ENCODE data around the gene ADAMTS4.
"Not testable (repeated sequence)": the region's sequence is repeated elsewhere in the genome, so short reads cannot be mapped to it uniquely, and the experiment has no call there.

Gene ADAMTS4

DNA sequence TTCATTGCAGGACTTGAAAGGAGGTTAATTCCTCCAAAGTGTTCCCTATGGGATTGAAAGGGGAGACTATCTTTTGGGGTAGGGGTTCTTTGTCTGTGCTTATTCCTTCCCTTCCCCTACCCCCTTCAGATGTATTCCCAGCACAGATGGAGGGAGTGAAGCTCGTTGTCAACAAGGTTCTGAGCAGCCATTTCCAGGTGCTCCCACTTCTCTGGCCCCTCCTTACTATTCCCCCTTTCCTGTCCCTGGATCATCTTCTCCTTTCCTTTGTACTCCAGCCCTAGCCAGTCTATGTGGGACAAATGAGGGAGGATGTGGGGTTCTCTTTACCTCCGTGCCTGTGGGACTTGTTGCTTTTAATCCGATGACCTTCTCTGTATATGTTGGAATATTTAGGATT is 27.9 kb upstream of the ADAMTS4 start:
- no peaks in the 10 kb centered on the region for H3K9me3 Mint-ChIP-seq
- peaks cover 38% of the 10 kb centered on the region for H3K4me1 Mint-ChIP-seq

GRCh38 chr1:161226320-161226711 is 27.5 kb upstream of the ADAMTS4 start:
- Mint-ChIP-seq H3K36me3 (ENCODE audit: insufficient read depth) (peaks cover 15% of the 10 kb centered on the region), H3K27me3 (no peaks in the 10 kb centered on the region), H3K9me3 (no peaks in the 10 kb centered on the region), H3K27ac (ENCODE audit: low read depth) (peak overlapping the region; percentile 90), H3K4me1 (peaks cover 38% of the 10 kb centered on the region), H3K4me3 (peak overlapping the region; percentile 93)
- no peak for DNase-seq (ENCODE audit: low spot score in 2 of 2)
- no peak for ATAC-seq (replicated peaks; ENCODE audit: extremely low read depth, poor library complexity, severe bottlenecking)

More for the DNA sequence above, 27.9 kb upstream of the ADAMTS4 start:
- Mint-ChIP-seq H3K27ac (ENCODE audit: low read depth) (no peak overlapping the region), H3K4me3 (peak overlapping the region; percentile 93), H3K36me3 (ENCODE audit: insufficient read depth) (peaks cover 15% of the 10 kb centered on the region), H3K27me3 (no peaks in the 10 kb centered on the region)
- no peak for ATAC-seq (replicated peaks; ENCODE audit: extremely low read depth, poor library complexity, severe bottlenecking)
- DNase-seq (ENCODE audit: low spot score in 2 of 2): no peak

- DNase-seq (ENCODE audit: low spot score in 2 of 2) (peak; percentile 72 to 88), ATAC-seq (replicated peaks; ENCODE audit: extremely low read depth, poor library complexity, severe bottlenecking) (peak; percentile 99)
- Mint-ChIP-seq H3K27ac (ENCODE audit: low read depth) (peak within 1 kb of the TSS; percentile 90), H3K4me1 (peaks cover 38% of the 10 kb centered on the region), H3K27me3 (no peaks in the 10 kb centered on the region), H3K36me3 (ENCODE audit: insufficient read depth) (peaks cover 15% of the 10 kb centered on the region), H3K9me3 (no peaks in the 10 kb centered on the region), H3K4me3 (peak within 1 kb of the TSS; percentile 93)
These were observed 26.9 kb upstream of the ADAMTS4 start, which contains the start of gene TOMM40L for GRCh38 chr1:161225534-161226319. TOMM40L (plus strand) TSS chr1:161226060; CDS start chr1:161226490, 430 bp downstream.

GRCh38 chr1:161225178-161225533 is 26.3 kb upstream of the ADAMTS4 start:
- DNase-seq (ENCODE audit: low spot score in 2 of 2) (no peak), ATAC-seq (replicated peaks; ENCODE audit: extremely low read depth, poor library complexity, severe bottlenecking) (peak; percentile 1)
- Mint-ChIP-seq H3K27me3 (no peaks in the 10 kb centered on the region), H3K9me3 (no peaks in the 10 kb centered on the region), H3K4me3 (peak overlapping the region; percentile 25), H3K4me1 (peaks cover 38% of the 10 kb centered on the region), H3K36me3 (ENCODE audit: insufficient read depth) (peaks cover 11% of the 10 kb centered on the region), H3K27ac (ENCODE audit: low read depth) (no peak overlapping the region)

DNA sequence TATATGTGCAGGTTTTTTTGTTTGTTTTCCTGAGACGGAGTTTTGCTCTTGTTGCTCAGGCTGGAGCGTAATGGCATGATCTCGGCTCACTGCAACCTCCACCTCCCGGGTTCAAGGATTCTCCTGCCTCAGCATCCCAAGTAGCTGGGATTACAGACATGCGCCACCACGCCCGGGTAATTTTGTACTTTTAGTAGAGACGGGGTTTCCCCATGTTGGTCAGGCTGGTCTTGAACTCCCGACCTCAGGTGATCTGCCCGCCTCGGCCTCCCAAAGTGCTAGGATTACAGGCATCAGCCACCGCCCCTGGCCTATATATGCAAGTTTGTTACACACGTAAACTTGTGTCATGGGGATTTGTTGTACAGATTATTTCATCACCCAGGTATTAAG is 25.8 kb upstream of the ADAMTS4 start:
- H3K9me3 Mint-ChIP-seq; H3K36me3 Mint-ChIP-seq (ENCODE audit: insufficient read depth); H3K27me3 Mint-ChIP-seq; DNase-seq (ENCODE audit: low spot score in 2 of 2); H3K4me3 Mint-ChIP-seq; ATAC-seq (replicated peaks; ENCODE audit: extremely low read depth, poor library complexity, severe bottlenecking); H3K27ac Mint-ChIP-seq (ENCODE audit: low read depth): not testable (repeated sequence)
- peaks cover 38% of the 10 kb centered on the region for H3K4me1 Mint-ChIP-seq

- Mint-ChIP-seq H3K9me3 (no peaks in the 10 kb centered on the region), H3K4me3 (no peak overlapping the region), H3K4me1 (peaks cover 41% of the 10 kb centered on the region), H3K36me3 (ENCODE audit: insufficient read depth) (peaks cover 8% of the 10 kb centered on the region), H3K27ac (ENCODE audit: low read depth) (peak overlapping the region; percentile 36), H3K27me3 (no peaks in the 10 kb centered on the region)
- ATAC-seq (replicated peaks; ENCODE audit: extremely low read depth, poor library complexity, severe bottlenecking): no peak
- no peak for DNase-seq (ENCODE audit: low spot score in 2 of 2)
These were observed 25.2 kb upstream of the ADAMTS4 start for GRCh38 chr1:161223805-161224694.

DNA sequence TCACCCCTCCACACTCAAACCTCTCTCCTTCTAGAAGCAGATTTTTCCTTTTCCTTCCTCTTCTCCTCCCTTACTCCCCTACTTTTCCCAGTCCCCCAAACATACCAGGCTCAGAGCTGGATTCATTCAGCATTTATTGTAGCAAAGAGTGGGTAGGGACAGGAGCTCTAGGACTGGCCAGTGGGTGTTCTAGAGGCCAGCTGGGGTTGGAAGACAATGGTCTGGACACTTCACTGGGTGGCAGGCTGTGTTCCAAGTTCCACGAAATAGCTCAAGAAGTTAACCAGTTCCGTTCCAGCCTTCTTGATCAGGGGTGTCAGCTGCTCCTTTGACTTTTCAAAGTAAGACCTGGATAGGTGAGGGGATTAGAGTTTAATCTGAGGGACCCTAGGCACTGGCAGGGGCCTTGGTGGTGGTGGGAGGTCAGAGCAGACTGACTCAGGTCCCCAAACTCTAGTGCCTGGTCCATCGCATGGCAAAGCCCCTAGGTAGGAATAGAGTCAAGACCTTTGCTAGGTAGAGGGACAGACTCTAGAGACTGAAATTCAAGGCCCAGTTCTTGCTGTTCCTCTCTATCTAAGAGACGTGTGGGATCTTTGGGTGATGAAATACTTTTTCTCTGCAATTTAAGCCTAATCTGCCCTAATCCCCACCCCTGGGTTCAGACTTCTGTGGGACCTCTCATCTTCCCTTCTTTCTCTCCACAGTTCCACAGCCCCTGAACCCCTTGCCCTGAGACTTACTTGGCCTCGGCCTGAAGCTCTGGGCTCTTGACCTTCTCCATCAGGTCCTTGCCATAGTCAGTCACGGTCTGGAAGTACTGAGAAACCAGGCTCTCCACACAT is 23.5 kb upstream of the ADAMTS4 start:
- Mint-ChIP-seq H3K9me3 (no peaks in the 10 kb centered on the region), H3K36me3 (ENCODE audit: insufficient read depth) (peaks cover 6% of the 10 kb centered on the region), H3K27ac (ENCODE audit: low read depth) (no peak overlapping the region), H3K4me1 (peaks cover 51% of the 10 kb centered on the region), H3K4me3 (no peak overlapping the region), H3K27me3 (no peaks in the 10 kb centered on the region)
- DNase-seq (ENCODE audit: low spot score in 2 of 2): no peak
- no peak for ATAC-seq (replicated peaks; ENCODE audit: extremely low read depth, poor library complexity, severe bottlenecking)

DNA sequence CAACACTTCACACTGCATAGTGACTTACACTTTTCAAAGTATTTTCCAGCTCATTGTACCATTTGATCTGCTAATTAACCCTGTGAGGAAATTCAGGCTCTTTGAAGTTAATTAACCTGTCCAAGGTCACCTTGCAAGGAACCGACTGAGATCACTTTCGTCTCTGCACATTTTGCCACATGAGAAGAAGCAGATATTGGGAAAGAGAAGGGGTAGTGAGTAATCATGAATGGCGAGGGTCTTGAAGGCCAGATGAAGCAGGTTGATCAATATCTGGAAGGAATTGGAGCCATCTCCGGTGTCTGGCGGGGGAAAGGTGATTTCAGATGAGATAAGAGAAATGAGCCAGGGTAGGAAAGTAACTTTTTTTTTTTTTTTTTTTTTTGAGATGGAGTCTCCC is 21.1 kb upstream of the ADAMTS4 start:
- Mint-ChIP-seq H3K9me3 (no peaks in the 10 kb centered on the region), H3K4me3 (no peak overlapping the region), H3K36me3 (ENCODE audit: insufficient read depth) (peaks cover 4% of the 10 kb centered on the region), H3K4me1 (peaks cover 33% of the 10 kb centered on the region), H3K27ac (ENCODE audit: low read depth) (no peak overlapping the region), H3K27me3 (no peaks in the 10 kb centered on the region)
- DNase-seq (ENCODE audit: low spot score in 2 of 2): no peak
- ATAC-seq (replicated peaks; ENCODE audit: extremely low read depth, poor library complexity, severe bottlenecking): no peak

DNA sequence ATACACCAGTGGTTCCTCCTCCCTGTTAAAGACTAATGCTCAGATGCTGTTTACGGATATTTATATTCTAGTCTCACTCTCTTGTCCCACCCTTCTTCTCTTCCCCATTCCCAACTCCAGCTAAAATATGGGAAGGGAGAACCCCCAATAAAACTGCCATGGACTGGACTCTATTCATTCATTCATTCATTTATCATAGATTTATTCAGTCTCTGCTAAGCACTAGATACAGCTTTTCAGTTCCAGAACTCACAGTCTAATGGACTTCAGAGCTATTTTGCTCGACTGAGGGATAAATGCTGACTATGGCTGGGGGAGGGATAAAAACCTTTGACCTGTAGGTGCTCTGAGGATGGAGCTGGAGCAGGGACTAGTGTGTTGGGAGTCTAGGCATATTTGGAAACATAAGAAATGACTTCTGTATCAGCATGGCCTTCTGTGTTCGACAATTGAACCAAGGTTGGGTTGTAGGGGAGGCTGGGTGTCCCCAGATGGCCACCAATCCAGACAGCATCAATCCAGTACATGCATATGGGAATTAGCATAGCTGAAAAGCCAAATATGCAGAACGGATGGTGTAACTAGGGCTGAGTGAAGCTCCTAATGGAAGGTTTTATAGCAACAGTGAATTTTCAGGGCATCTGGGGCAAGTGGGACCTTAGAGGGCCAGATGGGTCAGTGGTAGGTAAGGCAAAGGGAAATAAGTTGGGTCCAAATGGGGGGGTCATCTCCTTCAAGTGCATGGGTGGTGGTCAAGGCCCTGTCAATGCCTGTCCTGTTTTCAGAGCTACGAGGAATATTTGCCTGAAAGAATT is 20.4 kb upstream of the ADAMTS4 start:
- H3K27ac Mint-ChIP-seq (ENCODE audit: low read depth): no peak overlapping the region
- no peak for ATAC-seq (replicated peaks; ENCODE audit: extremely low read depth, poor library complexity, severe bottlenecking)

DNA sequence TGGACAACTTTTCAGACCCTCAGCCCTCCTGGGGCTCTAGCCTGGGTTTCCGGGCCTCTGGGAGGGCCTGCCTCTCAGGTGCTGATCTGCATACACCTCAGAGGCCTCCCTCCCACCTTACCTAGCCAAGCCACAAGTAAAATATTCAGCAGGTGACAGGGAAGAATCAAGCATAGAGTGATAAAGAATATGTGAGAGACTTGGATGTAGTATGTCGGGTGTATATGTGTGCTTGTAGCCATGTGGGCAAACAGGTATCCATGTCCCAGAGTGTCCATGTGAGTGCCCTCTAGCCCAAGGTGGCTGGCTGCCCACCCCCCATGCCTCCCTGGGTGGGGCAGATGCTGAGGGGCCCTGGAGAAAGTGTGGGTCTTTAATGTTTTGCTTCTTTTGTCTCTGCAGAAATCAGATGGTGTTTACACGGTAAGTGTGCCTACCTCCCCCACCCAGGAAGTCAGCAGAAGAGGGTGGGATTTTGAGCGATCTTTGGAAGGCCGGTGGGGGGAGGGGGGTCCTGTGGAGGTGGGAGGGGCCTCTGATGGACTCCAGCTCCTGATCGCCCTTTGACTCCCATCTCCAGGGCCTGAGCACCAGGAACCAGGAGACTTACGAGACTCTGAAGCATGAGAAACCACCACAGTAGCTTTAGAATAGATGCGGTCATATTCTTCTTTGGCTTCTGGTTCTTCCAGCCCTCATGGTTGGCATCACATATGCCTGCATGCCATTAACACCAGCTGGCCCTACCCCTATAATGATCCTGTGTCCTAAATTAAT is 19.6 kb upstream of the ADAMTS4 start:
- H3K9me3 Mint-ChIP-seq: no peaks in the 10 kb centered on the region
- H3K4me3 Mint-ChIP-seq: no peak overlapping the region
- peaks cover 18% of the 10 kb centered on the region for H3K36me3 Mint-ChIP-seq (ENCODE audit: insufficient read depth)
- DNase-seq (ENCODE audit: low spot score in 2 of 2): no peak
- peaks cover 26% of the 10 kb centered on the region for H3K4me1 Mint-ChIP-seq
- ATAC-seq (replicated peaks; ENCODE audit: extremely low read depth, poor library complexity, severe bottlenecking): no peak
- H3K27ac Mint-ChIP-seq (ENCODE audit: low read depth): peak overlapping the region; percentile 47
- H3K27me3 Mint-ChIP-seq: no peaks in the 10 kb centered on the region

More for the DNA sequence above, 20.4 kb upstream of the ADAMTS4 start:
- Mint-ChIP-seq H3K9me3 (no peaks in the 10 kb centered on the region), H3K36me3 (ENCODE audit: insufficient read depth) (peaks cover 10% of the 10 kb centered on the region), H3K4me1 (peaks cover 33% of the 10 kb centered on the region), H3K4me3 (no peak overlapping the region), H3K27me3 (no peaks in the 10 kb centered on the region)
- DNase-seq (ENCODE audit: low spot score in 2 of 2): no peak

DNA sequence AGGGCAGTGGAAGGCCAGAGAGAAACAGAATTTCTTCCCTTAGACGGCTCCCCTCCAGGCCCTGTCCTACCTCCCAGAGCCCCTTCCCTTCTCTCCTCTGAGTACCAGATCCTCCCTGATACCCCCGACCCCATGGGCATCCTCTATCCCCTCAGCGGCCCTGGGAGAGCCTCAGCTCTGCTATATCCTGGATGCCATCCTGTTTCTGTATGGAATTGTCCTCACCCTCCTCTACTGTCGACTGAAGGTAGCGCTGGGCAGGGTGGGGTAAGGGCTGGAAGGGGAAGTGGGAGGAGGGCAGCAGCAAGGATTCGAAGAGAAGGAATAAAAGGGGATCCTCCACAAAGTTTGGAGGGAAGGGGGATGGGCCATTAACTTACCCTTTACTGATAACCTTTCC is 19.0 kb upstream of the ADAMTS4 start:
- no peak overlapping the region for H3K27ac Mint-ChIP-seq (ENCODE audit: low read depth)
- DNase-seq (ENCODE audit: low spot score in 2 of 2) (no peak), ATAC-seq (replicated peaks; ENCODE audit: extremely low read depth, poor library complexity, severe bottlenecking) (no peak)
- H3K36me3 Mint-ChIP-seq (ENCODE audit: insufficient read depth): peaks cover 24% of the 10 kb centered on the region
- H3K9me3 Mint-ChIP-seq: no peaks in the 10 kb centered on the region
- no peaks in the 10 kb centered on the region for H3K27me3 Mint-ChIP-seq
- H3K4me1 Mint-ChIP-seq: peaks cover 24% of the 10 kb centered on the region
- no peak overlapping the region for H3K4me3 Mint-ChIP-seq

All from central memory CD8-positive, alpha-beta T cell (primary cell).